HepG2 (cell line): ENCODE measurements around the gene ZNF527. TPM values are rescaled to one million over a fixed set of nuclear protein-coding genes. Genes with fewer than 3 reads are reported as not detected.

ENCODE experiments used
- ATAC-seq: fragments of 200-7000 bp; cut with Tn5 transposase; 3 replicates; pipeline ENCODE4 v1.9.1; 2020; ENCODE audit warnings: mild to moderate bottlenecking, moderate library complexity
- BruUV-seq: library from RNA; stranded (reverse); fragments of 400-500 nt; replicated peaks from 2 replicates; lab custom pipeline; 2021; lab: Mats Ljungman, UMichigan
- CTCF ChIA-PET: fragments of 300-600 bp; formaldehyde crosslinking; extraction: SDS; loops from one replicate; lab custom pipeline; 2021; ENCODE audit warnings: low total read pairs, inconsistent platforms, low intra/inter-chr PET ratio; lab: Yijun Ruan, JAX
- POLR2A ChIA-PET: fragments of 350-600 bp; sonication (Branson Sonifier 250); formaldehyde crosslinking; loops from one replicate; lab custom pipeline; 2020; ENCODE audit warnings: antibody characterized with exemption, inconsistent platforms; lab: Yijun Ruan, JAX
- DNase-seq: peaks from one replicate; pipeline ENCODE4 v3.0.0-alpha.2; 2015; ENCODE audit warnings: low spot score
- FAIRE-seq: peaks from 3 replicates; lab custom pipeline; 2011; peaks lifted over from hg19 to GRCh38; lab: Jason Lieb, UNC
- H2AFZ ChIP-seq: one replicate; pipeline ENCODE4 v1.6.1; 2011; ENCODE audit warnings: low read length, inconsistent platforms
- H3K27ac ChIP-seq: fragments of 300-600 bp; 3 replicates; pipeline ENCODE4 v1.8.0; 2011; ENCODE audit warnings: mixed run types, mild to moderate bottlenecking, mixed read lengths, low read length, inconsistent platforms; ENCODE audit not compliant: insufficient read depth; ENCODE audit errors: extremely low read length
- H3K27me3 ChIP-seq, 2 experiments: fragments of 200-600 bp in 1 of 2; 2 replicates in 1 of 2; 3 replicates in 1 of 2; pipeline versions ENCODE4 v1.6.0 to v1.8.0; 2011; ENCODE audit warnings: low read length in 2 of 2, mild to moderate bottlenecking in 2 of 2, moderate library complexity in 2 of 2, inconsistent platforms in 1 of 2; ENCODE audit not compliant: insufficient read depth in 2 of 2, control insufficient read depth in 1 of 2
- H3K36me3 ChIP-seq, 2 experiments: fragments of 200-600 bp in 1 of 2; replicated peaks in 1 of 2; 2 replicates in 1 of 2; 3 replicates in 1 of 2; pipeline versions ENCODE4 v1.5.1 to v1.8.0; 2011; ENCODE audit warnings: low read length in 2 of 2, inconsistent platforms in 1 of 2; ENCODE audit not compliant: insufficient read depth in 2 of 2, control insufficient read depth in 1 of 2
- H3K4me1 ChIP-seq: 2 replicates; pipeline ENCODE4 v1.5.1; 2012; ENCODE audit warnings: low read length, inconsistent platforms; ENCODE audit not compliant: insufficient read depth
- H3K4me2 ChIP-seq: 2 replicates; pipeline ENCODE4 v1.6.0; 2011; ENCODE audit warnings: low read depth, low read length, inconsistent platforms
- H3K4me3 ChIP-seq, 3 experiments: fragments of 200-600 bp in 1 of 3; sonication (generic), shearing (Covaris generic) in 1 of 3; replicated peaks in 1 of 3; 2 replicates each; pipeline ENCODE4 v1.5.1; 2011 to 2016; ENCODE audit warnings: low read length in 3 of 3, inconsistent platforms in 2 of 3, low read depth in 2 of 3, mild to moderate bottlenecking in 2 of 3, control low read depth in 1 of 3, mixed read lengths in 1 of 3; ENCODE audit not compliant: insufficient read depth in 1 of 3
- H3K79me2 ChIP-seq: one replicate; pipeline ENCODE4 v1.6.1; 2011; ENCODE audit warnings: low read length, inconsistent platforms; ENCODE audit not compliant: insufficient read depth
- H3K9ac ChIP-seq: 2 replicates; pipeline ENCODE4 v1.6.0; 2011; ENCODE audit warnings: mild to moderate bottlenecking, low read depth, low read length, inconsistent platforms; ENCODE audit not compliant: insufficient read depth
- H3K9me3 ChIP-seq: 2 replicates; pipeline ENCODE4 v1.5.1; 2012; ENCODE audit warnings: mild to moderate bottlenecking, low read length
- H4K20me1 ChIP-seq: 2 replicates; pipeline ENCODE4 v1.6.0; 2011; ENCODE audit warnings: inconsistent platforms, mild to moderate bottlenecking, low read length, moderate library complexity; ENCODE audit not compliant: insufficient read depth
- CHD4 ChIP-seq: fragments of 200-600 bp; sonication (generic); IDR thresholded peaks from 2 replicates; pipeline ENCODE4 v1.7.0; 2017; ENCODE audit warnings: mild to moderate bottlenecking, low read length, borderline replicate concordance
- GABPA ChIP-seq, 2 experiments: IDR thresholded peaks; 2 replicates each; pipeline ENCODE4 v1.6.1; 2011 to 2016; ENCODE audit warnings: low read depth in 2 of 2, low read length in 1 of 2, missing biosample characterization in 1 of 2, missing genetic modification characterization in 1 of 2
- HNRNPK ChIP-seq: fragments of 200-400 bp; formaldehyde crosslinking; IDR thresholded peaks from 2 replicates; pipeline ENCODE4 v1.6.1; 2018; ENCODE audit warnings: low read length, low read depth, moderate library complexity, mild to moderate bottlenecking; ENCODE audit not compliant: poor library complexity, severe bottlenecking
- PCBP1 ChIP-seq: fragments of 200-400 bp; formaldehyde crosslinking; IDR thresholded peaks from 2 replicates; pipeline ENCODE4 v1.6.1; 2017; ENCODE audit warnings: mild to moderate bottlenecking, low read depth, low read length, borderline replicate concordance
- SRY ChIP-seq: sonication (generic); formaldehyde crosslinking; IDR thresholded peaks from 2 replicates; pipeline ENCODE4 v1.8.0; 2022; ENCODE audit warnings: mild to moderate bottlenecking, missing genetic modification reagents
- ZNF124 ChIP-seq: sonication (generic); formaldehyde crosslinking; IDR thresholded peaks from 2 replicates; pipeline ENCODE4 v1.4.0; 2020; ENCODE audit warnings: missing genetic modification reagents
- ZNF713 ChIP-seq: sonication (generic); formaldehyde crosslinking; IDR thresholded peaks from 2 replicates; pipeline ENCODE4 v1.4.0; 2020; ENCODE audit warnings: mild to moderate bottlenecking, missing genetic modification reagents
- WGBS: methylation state at CpG from one replicate; pipeline ENCODE4 v1.1.6; 2017; ENCODE audit warnings: low lambda C conversion rate; 5-methylcytosine and 5-hydroxymethylcytosine counted together
- in situ Hi-C: cut with HindIII; loops from 2 replicates; pipeline ENCODE4 v1.10.0; 2017; ENCODE audit warnings: low pct_unique_long_range_greater_than_20kb; ENCODE audit not compliant: extremely low pct_ligation_motif_present
- intact Hi-C: fragments of 100-400 bp; cut with micrococcal nuclease; formaldehyde crosslinking; loops from one replicate; pipeline ENCODE4 v1.10.0; 2022; ENCODE audit not compliant: unreplicated experiment
- polyA plus RNA-seq, 8 experiments: library from polyadenylated mRNA; depleted of rRNA in 3 of 8; stranded (reverse) in 7 of 8; unstranded in 1 of 8; fragments of >200 nt; fragmentation: Illumina TruSeq in 4 of 8; extraction: Trizol in 4 of 8; gene quantifications; 2 replicates each; pipeline versions ENCODE4 v1.2.1 to v1.2.3, GENCODE V29; 2011 to 2016; ENCODE audit warnings: low read depth in 4 of 8, missing spikeins in 1 of 8, mixed read lengths in 1 of 8; ENCODE audit not compliant: insufficient read depth in 1 of 8
- total RNA-seq, 5 experiments: library from RNA; depleted of rRNA; stranded (reverse); fragments of >200 nt; fragmentation: Illumina TruSeq; extraction: Trizol; gene quantifications; 2 replicates each; pipeline ENCODE4 v1.2.3, GENCODE V29; 2016; ENCODE audit warnings: low read depth in 1 of 5
- TF ChIP-seq, protein P1 (sequence below): sonication (generic); formaldehyde crosslinking; IDR thresholded peaks from 2 replicates; pipeline ENCODE4 v1.4.0; 2020; ENCODE audit warnings: missing genetic modification reagents

ZNF527 gene
- total and polyA plus RNA-seq, 2 of the 13 experiments (the other 11 are each of a cell fraction or from before 2014, with no cell fraction given): 1.0 to 3.5 TPM

GRCh38 chr19:37353968-37354367 lies 16.9 kb upstream of the ZNF527 start:
- H3K36me3 ChIP-seq: peaks cover 1 to 5% of the 10 kb centered on the region in 2 experiments; a peak in 2 of 5 replicates
- no TSS peak for BruUV-seq
- FAIRE-seq (no peak), DNase-seq (no peak), ATAC-seq (no peak)
- no peaks in the 10 kb centered on the region for H3K27me3 ChIP-seq
- H3K4me2 ChIP-seq: no peak overlapping the region
- intact Hi-C loops (no loop called here), in situ Hi-C loops (no loop called here)
- no peak overlapping the region for H3K9ac ChIP-seq
- H2AFZ ChIP-seq: no peak overlapping the region
- peaks cover 11% of the 10 kb centered on the region for H3K9me3 ChIP-seq
- POLR2A ChIA-PET: interaction anchor here (1.1 kb wide), 1 partner anchor 17 kb away, joined by 3 read pairs; the partner anchor contains the start of gene ZNF527
- no peaks in the 10 kb centered on the region for H3K4me1 ChIP-seq
- H3K27ac ChIP-seq: no peak overlapping the region
- no peaks in the 10 kb centered on the region for H3K79me2 ChIP-seq
- CTCF ChIA-PET: no interaction called here
- H4K20me1 ChIP-seq: no peaks in the 10 kb centered on the region
- no peak overlapping the region for H3K4me3 ChIP-seq
- TF ChIP-seq ZNF124 (CRISPR knock-in tag) (no peak), HNRNPK (peak; percentile 93), PCBP1 (0 out of 2 replicates have a peak, but pooled peaks have one; percentile 29)

DNA sequence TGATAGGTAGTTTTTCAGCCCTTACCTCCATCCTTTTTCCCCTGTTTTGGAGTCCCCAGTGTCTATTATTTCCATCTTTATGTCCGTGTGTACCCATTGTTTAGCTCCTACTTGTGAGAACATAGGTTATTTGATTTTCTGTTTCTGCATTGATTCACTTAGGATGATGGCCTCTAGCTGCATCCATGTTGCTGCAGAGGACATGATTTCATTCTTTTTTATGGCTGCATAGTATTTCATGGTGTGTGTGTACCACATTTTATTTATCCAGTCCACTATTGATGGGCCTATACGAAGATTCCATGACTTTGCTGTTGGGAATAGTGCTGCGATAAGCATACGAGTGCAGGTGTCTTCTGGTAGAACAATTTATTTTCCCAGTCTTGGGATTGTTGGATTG lies 15.0 kb upstream of the ZNF527 start:
- no peak overlapping the region for H3K9ac ChIP-seq
- 98% methylated on average over 4 of the region's 4 CpGs for whole genome bisulfite sequencing
- H4K20me1 ChIP-seq: no peaks in the 10 kb centered on the region
- no peak overlapping the region for H3K27ac ChIP-seq
- no peak for DNase-seq
- ATAC-seq: no peak
- no TSS peak for BruUV-seq
- H2AFZ ChIP-seq: no peak overlapping the region
- FAIRE-seq: no peak
- intact Hi-C loops (no loop called here), in situ Hi-C loops (no loop called here)
- no peaks in the 10 kb centered on the region for H3K79me2 ChIP-seq
- no peak overlapping the region for H3K4me2 ChIP-seq
- no peaks in the 10 kb centered on the region for H3K27me3 ChIP-seq
- POLR2A ChIA-PET: no interaction called here
- H3K36me3 ChIP-seq: peaks cover 1 to 15% of the 10 kb centered on the region in 2 experiments; a peak in 3 of 5 replicates
- no peak overlapping the region for H3K4me3 ChIP-seq
- peaks cover 11% of the 10 kb centered on the region for H3K9me3 ChIP-seq
- TF ChIP-seq ZNF713 (CRISPR knock-in tag): no peak
- no peak for TF ChIP-seq GABPA (IDR thresholded peaks at IDR 0.05; ENCODE audit: low read depth, low read length)
- TF ChIP-seq GABPA (CRISPR knock-in tag; IDR thresholded peaks at IDR 0.05; ENCODE audit: low read depth): no peak
- no peak for TF ChIP-seq SRY (CRISPR knock-in tag)
- TF ChIP-seq, protein P1, sequence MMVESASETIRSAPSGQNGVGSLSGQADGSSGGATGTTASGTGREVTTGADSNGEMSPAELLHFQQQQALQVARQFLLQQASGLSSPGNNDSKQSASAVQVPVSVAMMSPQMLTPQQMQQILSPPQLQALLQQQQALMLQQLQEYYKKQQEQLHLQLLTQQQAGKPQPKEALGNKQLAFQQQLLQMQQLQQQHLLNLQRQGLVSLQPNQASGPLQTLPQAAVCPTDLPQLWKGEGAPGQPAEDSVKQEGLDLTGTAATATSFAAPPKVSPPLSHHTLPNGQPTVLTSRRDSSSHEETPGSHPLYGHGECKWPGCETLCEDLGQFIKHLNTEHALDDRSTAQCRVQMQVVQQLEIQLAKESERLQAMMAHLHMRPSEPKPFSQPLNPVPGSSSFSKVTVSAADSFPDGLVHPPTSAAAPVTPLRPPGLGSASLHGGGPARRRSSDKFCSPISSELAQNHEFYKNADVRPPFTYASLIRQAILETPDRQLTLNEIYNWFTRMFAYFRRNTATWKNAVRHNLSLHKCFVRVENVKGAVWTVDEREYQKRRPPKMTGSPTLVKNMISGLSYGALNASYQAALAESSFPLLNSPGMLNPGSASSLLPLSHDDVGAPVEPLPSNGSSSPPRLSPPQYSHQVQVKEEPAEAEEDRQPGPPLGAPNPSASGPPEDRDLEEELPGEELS (CRISPR knock-in tag): no peak
- no peak for TF ChIP-seq CHD4
- CTCF ChIA-PET: no interaction called here
- H3K4me1 ChIP-seq: no peaks in the 10 kb centered on the region
